SU-DHL-6 (cell line): Measurements from ENCODE around the gene CDK14.

Source experiments
- H2AFZ ChIP-seq: fragments of 200-600 bp; sonication (generic); 2 replicates; pipeline ENCODE4 v1.6.1; 2014; ENCODE audit warnings: low read depth, mild to moderate bottlenecking, moderate library complexity, mixed read lengths, antibody characterized with exemption, low read length; ENCODE audit not compliant: severe bottlenecking
- H3F3A ChIP-seq: fragments of 200-600 bp; shearing (Covaris generic); 2 replicates; pipeline ENCODE4 v1.6.0; 2016; ENCODE audit warnings: antibody characterized with exemption, mild to moderate bottlenecking; ENCODE audit not compliant: insufficient read depth
- H3K27ac ChIP-seq: fragments of 200-600 bp; sonication (generic); 2 replicates; pipeline ENCODE4 v1.5.1; 2016; ENCODE audit warnings: low read depth, mild to moderate bottlenecking, low read length, moderate library complexity, mixed read lengths
- H3K27me3 ChIP-seq: fragments of 200-600 bp; sonication (generic), shearing (Covaris generic); 2 replicates; pipeline ENCODE4 v1.6.0; 2014; ENCODE audit warnings: mild to moderate bottlenecking, low read length
- H3K36me3 ChIP-seq: fragments of 200-600 bp; sonication (generic); 2 replicates; pipeline ENCODE4 v1.6.1; 2014; ENCODE audit warnings: mild to moderate bottlenecking, low read length, mixed read lengths
- H3K4me2 ChIP-seq: fragments of 300-600, 200-600 bp; shearing (Covaris generic), sonication (generic); 2 replicates; pipeline ENCODE4 v1.6.0; 2014; ENCODE audit warnings: low read length, low read depth, mild to moderate bottlenecking; ENCODE audit not compliant: poor library complexity, severe bottlenecking
- H3K4me3 ChIP-seq: fragments of 200-600 bp; sonication (generic); 2 replicates; pipeline ENCODE4 v1.5.1; 2014; ENCODE audit warnings: antibody characterized with exemption, low read length, mild to moderate bottlenecking, mixed read lengths; ENCODE audit not compliant: insufficient read depth, poor library complexity, severe bottlenecking
- H3K79me2 ChIP-seq: fragments of 200-600 bp; sonication (generic); 2 replicates; pipeline ENCODE4 v1.6.1; 2014; ENCODE audit warnings: mild to moderate bottlenecking, low read length, moderate library complexity; ENCODE audit not compliant: insufficient read depth
- H3K9ac ChIP-seq: fragments of 200-600 bp; sonication (generic); 2 replicates; pipeline ENCODE4 v1.7.0; 2014; ENCODE audit warnings: mild to moderate bottlenecking, low read length
- H3K9me2 ChIP-seq: fragments of 200-600 bp; sonication (generic); replicated peaks from 2 replicates; pipeline ENCODE4 v1.6.1; 2014; ENCODE audit warnings: low read length; ENCODE audit not compliant: insufficient read depth
- H3K9me3 ChIP-seq: fragments of 200-600 bp; sonication (generic); 2 replicates; pipeline ENCODE4 v1.6.1; 2014; ENCODE audit warnings: low read length, mixed read lengths; ENCODE audit not compliant: insufficient read depth
- H4K20me1 ChIP-seq: fragments of 200-600 bp; sonication (generic); 2 replicates; pipeline ENCODE4 v1.6.1; 2014; ENCODE audit warnings: low read depth, mild to moderate bottlenecking, antibody characterized with exemption, low read length, moderate library complexity, mixed read lengths
- EZH2phosphoT487 ChIP-seq: fragments of 200-600 bp; sonication (generic), shearing (Covaris generic); conservative IDR thresholded peaks from 2 replicates; pipeline ENCODE4 v1.6.1; 2018; ENCODE audit warnings: mild to moderate bottlenecking, antibody characterized with exemption, low read length, moderate library complexity, mixed read lengths
- TF ChIP-seq, protein P1 (sequence below): fragments of 200-600 bp; sonication (generic); IDR thresholded peaks from one replicate; pipeline ENCODE4 v1.5.1; 2017; ENCODE audit warnings: antibody characterized with exemption, mild to moderate bottlenecking, low read length, moderate library complexity; ENCODE audit not compliant: insufficient read depth, poor library complexity, severe bottlenecking

The CDK14 gene

GRCh38 chr7:90951229-90951628 lies 355.1 kb downstream of the CDK14 start:
- Histone ChIP-seq H2AFZ (no peak overlapping the region), H3K9me2 (no peaks in the 10 kb centered on the region), H3F3A (0 out of 2 replicates have a peak, but pooled peaks cover 10% of the 10 kb centered on the region), H4K20me1 (no peaks in the 10 kb centered on the region), H3K9me3 (no peaks in the 10 kb centered on the region), H3K27ac (no peak overlapping the region), H3K4me2 (no peak overlapping the region), H3K27me3 (no peaks in the 10 kb centered on the region), H3K36me3 (peaks cover 47% of the 10 kb centered on the region), H3K79me2 (no peaks in the 10 kb centered on the region), H3K9ac (no peak overlapping the region), H3K4me3 (no peak overlapping the region)
- TF ChIP-seq EZH2phosphoT487 = no peak
- TF ChIP-seq, protein P1, sequence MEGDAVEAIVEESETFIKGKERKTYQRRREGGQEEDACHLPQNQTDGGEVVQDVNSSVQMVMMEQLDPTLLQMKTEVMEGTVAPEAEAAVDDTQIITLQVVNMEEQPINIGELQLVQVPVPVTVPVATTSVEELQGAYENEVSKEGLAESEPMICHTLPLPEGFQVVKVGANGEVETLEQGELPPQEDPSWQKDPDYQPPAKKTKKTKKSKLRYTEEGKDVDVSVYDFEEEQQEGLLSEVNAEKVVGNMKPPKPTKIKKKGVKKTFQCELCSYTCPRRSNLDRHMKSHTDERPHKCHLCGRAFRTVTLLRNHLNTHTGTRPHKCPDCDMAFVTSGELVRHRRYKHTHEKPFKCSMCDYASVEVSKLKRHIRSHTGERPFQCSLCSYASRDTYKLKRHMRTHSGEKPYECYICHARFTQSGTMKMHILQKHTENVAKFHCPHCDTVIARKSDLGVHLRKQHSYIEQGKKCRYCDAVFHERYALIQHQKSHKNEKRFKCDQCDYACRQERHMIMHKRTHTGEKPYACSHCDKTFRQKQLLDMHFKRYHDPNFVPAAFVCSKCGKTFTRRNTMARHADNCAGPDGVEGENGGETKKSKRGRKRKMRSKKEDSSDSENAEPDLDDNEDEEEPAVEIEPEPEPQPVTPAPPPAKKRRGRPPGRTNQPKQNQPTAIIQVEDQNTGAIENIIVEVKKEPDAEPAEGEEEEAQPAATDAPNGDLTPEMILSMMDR = no peak

GRCh38 chr7:90951986-90952954 lies 356.1 kb downstream of the CDK14 start:
- H3K9me3 ChIP-seq = no peaks in the 10 kb centered on the region
- no peaks in the 10 kb centered on the region for H4K20me1 ChIP-seq
- no peak overlapping the region for H3K9ac ChIP-seq
- 0 out of 2 replicates have a peak, but pooled peaks cover 10% of the 10 kb centered on the region for H3F3A ChIP-seq
- H3K27ac ChIP-seq = no peak overlapping the region
- no peaks in the 10 kb centered on the region for H3K9me2 ChIP-seq
- H2AFZ ChIP-seq = no peak overlapping the region
- H3K4me3 ChIP-seq = no peak overlapping the region
- H3K36me3 ChIP-seq = peaks cover 44% of the 10 kb centered on the region
- TF ChIP-seq, protein P1 = no peak
- TF ChIP-seq EZH2phosphoT487 = no peak
- H3K27me3 ChIP-seq = no peaks in the 10 kb centered on the region
- no peaks in the 10 kb centered on the region for H3K79me2 ChIP-seq
- H3K4me2 ChIP-seq = no peak overlapping the region

DNA sequence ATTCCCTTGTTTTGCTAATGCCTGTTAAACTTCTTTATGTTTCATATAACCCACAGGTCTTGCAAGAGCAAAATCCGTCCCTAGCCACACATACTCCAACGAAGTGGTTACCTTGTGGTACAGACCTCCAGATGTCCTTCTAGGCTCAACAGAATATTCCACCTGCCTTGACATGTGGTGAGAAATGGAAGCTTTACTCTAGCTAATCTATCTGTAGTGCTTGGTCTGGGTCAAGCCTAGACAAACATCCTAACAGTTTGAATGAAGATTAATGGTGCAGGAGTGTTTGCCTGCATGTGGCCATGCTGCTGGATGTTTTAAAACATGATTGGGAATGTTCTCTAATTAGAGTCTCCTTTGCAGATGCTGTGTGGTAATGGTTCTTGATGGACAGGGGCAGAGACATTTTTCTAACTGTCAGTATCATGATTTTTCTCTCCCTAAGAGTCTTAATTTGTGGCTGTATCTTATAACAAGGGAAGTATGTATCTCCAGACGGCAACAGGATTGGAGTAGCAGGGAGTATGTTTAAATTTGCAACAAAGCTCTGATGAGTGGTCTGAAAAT lies 359.6 kb downstream of the CDK14 start:
- Histone ChIP-seq H3K4me3 (no peak overlapping the region), H3K4me2 (no peak overlapping the region), H3K9ac (no peak overlapping the region), H3F3A (0 out of 2 replicates have a peak, but pooled peaks cover 10% of the 10 kb centered on the region), H3K27ac (no peak overlapping the region), H3K9me2 (no peaks in the 10 kb centered on the region), H3K79me2 (no peaks in the 10 kb centered on the region), H4K20me1 (0 out of 2 replicates have a peak, but pooled peaks cover 3% of the 10 kb centered on the region), H2AFZ (no peak overlapping the region), H3K27me3 (no peaks in the 10 kb centered on the region), H3K9me3 (no peaks in the 10 kb centered on the region), H3K36me3 (peaks cover 44% of the 10 kb centered on the region)
- no peak for TF ChIP-seq EZH2phosphoT487
- TF ChIP-seq, protein P1 = no peak
